ENCODE results near the gene RPS23.

The RPS23 gene

DNA sequence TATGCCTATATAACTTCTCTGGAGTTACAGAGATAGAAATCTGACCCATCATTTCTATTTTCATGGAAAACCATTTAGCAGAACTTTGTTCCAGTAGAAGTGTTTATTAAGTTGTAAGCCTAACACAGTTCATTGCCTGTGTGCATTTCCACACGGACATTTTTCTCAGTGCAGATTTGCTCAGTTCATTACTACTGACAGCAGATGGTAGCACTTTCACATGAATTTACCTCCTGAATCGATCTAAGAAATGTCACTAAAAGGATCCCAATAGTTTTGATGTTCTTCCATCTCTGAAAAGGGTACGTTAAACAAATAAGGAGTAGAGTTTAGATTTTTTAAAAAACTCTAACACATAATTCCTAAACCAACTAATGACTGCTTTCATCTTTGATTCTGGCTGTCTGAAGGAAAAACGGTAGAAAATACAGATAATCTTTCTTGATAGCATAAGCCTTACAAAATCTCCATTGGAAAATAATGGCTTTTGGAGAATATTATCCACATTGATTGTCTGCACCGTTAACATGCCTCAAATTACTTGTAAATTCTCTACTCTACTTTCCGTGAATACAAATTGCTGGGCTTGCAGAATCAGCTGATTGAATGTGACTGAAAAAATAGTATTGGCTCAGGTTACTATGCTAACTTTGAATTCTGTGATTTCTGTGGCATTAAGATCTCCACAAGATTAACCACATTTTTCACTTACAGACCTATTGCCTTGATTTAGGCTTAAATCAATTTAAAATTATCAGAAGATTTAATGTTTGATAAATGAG, 33.1 kb downstream of the RPS23 start:
- DNase-seq: no peak

DNA sequence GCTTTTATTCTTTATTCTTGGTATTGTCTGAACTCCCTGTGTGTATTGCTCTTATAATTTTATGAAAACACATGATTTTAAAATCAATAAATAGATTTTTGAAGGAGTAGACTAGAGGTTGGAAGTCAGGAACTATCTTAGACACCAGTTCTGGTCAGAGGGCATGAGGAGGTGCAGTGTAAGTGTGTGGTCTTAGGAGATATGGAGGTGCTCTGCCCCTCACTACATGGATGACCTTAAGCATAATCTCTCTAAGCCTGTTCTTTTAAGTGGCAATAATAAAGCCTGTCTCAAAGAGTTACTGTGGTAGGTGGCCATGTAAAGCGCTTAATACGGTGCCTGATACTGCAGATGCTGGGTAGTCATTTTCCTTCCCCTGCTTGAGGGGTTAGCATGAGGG, 34.0 kb downstream of the RPS23 start:
- no peak for DNase-seq

DNA sequence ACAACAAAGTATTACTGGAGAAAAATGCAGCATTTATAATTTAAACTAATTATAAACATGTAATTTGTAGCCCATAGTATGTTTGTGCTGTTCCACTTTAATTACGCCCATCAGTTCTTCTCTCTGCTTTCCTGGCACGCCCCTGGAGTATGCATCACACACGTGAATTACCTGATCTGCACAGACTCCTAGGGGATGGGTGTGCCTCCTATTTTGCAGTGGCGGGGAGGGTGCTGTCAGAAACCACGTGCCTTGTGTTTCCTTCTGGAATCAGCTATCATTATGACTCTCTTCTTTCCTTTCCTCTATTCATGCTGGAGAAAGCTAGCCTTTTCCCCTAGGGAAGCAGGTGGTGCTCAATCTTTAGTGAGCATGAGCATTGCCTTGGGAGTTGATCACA, 43.3 kb downstream of the RPS23 start:
- no peak for DNase-seq

DNA sequence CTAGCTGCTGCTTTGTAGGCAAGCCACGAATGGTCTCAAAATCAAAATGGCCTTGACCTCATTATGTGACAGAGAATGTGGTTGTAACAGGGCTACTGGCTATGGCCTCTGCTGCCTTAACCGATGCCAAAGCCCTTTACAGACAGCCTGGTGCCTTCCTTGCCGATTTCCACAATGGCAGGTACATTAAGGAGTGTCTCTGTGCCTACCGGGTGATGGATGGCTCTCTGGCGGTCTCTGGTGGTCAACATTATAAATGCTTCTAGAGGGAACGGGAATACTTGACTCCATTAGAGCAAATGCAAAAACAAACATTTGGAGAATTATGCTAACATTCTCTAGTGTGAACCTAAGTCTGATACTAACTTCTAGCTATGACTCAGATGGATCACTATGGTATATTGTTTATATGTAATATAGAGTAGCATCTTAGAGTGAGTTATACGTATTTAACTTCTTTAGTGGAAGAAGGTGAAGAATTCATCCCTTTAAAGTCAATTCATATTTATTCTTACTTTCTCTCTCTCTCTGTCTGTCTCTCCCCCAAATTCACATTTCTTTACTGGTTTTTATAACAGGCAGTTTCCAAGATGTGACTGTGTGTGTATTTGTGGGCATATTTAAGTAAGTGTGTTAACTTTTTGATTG, 52.5 kb downstream of the RPS23 start:
- DNase-seq: peak in 52 of 56 donors; percentile 1 to 80 (median 30)
